HCT116 (cell line): ENCODE results near the gene RND1. TPM values are rescaled to one million over a fixed set of nuclear protein-coding genes. Genes with fewer than 3 reads are reported as not detected.

Experiments
- ATAC-seq: fragments of 200-7000 bp; cut with Tn5 transposase; 2 replicates; pipeline ENCODE4 v1.9.1; 2020; ENCODE audit warnings: mild to moderate bottlenecking, moderate library complexity
- BruUV-seq: library from RNA; stranded (reverse); fragments of 400-500 nt; replicated peaks from 2 replicates; lab custom pipeline; 2021; lab: Mats Ljungman, UMichigan
- CTCF ChIA-PET: fragments of 300-600 bp; sonication (Branson Sonifier 250); formaldehyde crosslinking; loops from one replicate; lab custom pipeline; 2021; ENCODE audit warnings: antibody characterized with exemption; lab: Charles Lee
- POLR2A ChIA-PET: fragments of 300-600, 350-600 bp; sonication (Branson Sonifier 250); formaldehyde crosslinking; loops from one replicate; lab custom pipeline; 2021; ENCODE audit warnings: antibody characterized with exemption; lab: Charles Lee
- RAD21 ChIA-PET, 2 experiments: fragments of 300-600 bp; sonication (Branson Sonifier 250); formaldehyde crosslinking; loops; one replicate each; lab custom pipeline; 2023; ENCODE audit warnings: low total read pairs in 2 of 2; ENCODE audit not compliant: uncharacterized antibody in 2 of 2, unreplicated experiment in 2 of 2, low non-redundant PET in 1 of 2; lab: Charles Lee
- DNase-seq: peaks from one replicate; pipeline ENCODE4 v3.0.0-alpha.2; 2010; ENCODE audit warnings: low read depth, low spot score
- H2AFZ ChIP-seq: fragments of 200-600 bp; shearing (Covaris generic), sonication (generic); 2 replicates; pipeline ENCODE4 v1.6.1; 2017; ENCODE audit warnings: low read depth, mixed run types, mixed read lengths, antibody characterized with exemption, low read length; ENCODE audit not compliant: poor library complexity, severe bottlenecking
- H3K27ac ChIP-seq: 2 replicates; pipeline ENCODE4 v1.5.1; 2012; ENCODE audit warnings: low read depth, low read length
- H3K27me3 ChIP-seq: fragments of 200-600 bp; sonication (generic); 2 replicates; pipeline ENCODE4 v1.6.1; 2016; ENCODE audit warnings: mixed run types, low read length, mixed read lengths; ENCODE audit not compliant: insufficient read depth
- H3K36me3 ChIP-seq, 2 experiments: fragments of 200-500 bp in 1 of 2; fragments of 200-600 bp in 1 of 2; sonication (Bioruptor generic) in 1 of 2; sonication (generic) in 1 of 2; 2 replicates each; pipeline versions ENCODE4 v1.5.1 to v1.6.1; 2014 to 2016; ENCODE audit warnings: low read length in 2 of 2, inconsistent platforms in 1 of 2, mixed read lengths in 1 of 2, mixed run types in 1 of 2; ENCODE audit not compliant: insufficient read depth in 2 of 2, control insufficient read depth in 1 of 2
- H3K4me1 ChIP-seq, 2 experiments: fragments of 200-600 bp in 1 of 2; sonication (generic) in 1 of 2; 2 replicates each; pipeline versions ENCODE4 v1.5.1 to v1.6.1; 2012 to 2017; ENCODE audit warnings: low read length in 2 of 2, inconsistent platforms in 1 of 2, mild to moderate bottlenecking in 1 of 2, mixed read lengths in 1 of 2, mixed run types in 1 of 2, moderate library complexity in 1 of 2; ENCODE audit not compliant: insufficient read depth in 2 of 2, control insufficient read depth in 1 of 2
- H3K4me2 ChIP-seq: fragments of 200-600 bp; sonication (generic); 2 replicates; pipeline ENCODE4 v1.6.1; 2017; ENCODE audit warnings: mixed run types, low read length, mixed read lengths
- H3K4me3 ChIP-seq, 2 experiments: fragments of 200-600 bp in 1 of 2; sonication (generic) in 1 of 2; replicated peaks in 1 of 2; 2 replicates each; pipeline ENCODE4 v1.5.1; 2011 to 2016; ENCODE audit warnings: low read length in 2 of 2, control low read depth in 1 of 2, low read depth in 1 of 2, mild to moderate bottlenecking in 1 of 2, mixed read lengths in 1 of 2, mixed run types in 1 of 2
- H3K79me2 ChIP-seq: fragments of 200-600 bp; sonication (generic); 2 replicates; pipeline ENCODE4 v1.6.1; 2017; ENCODE audit warnings: mild to moderate bottlenecking, mixed run types, low read length, moderate library complexity, mixed read lengths; ENCODE audit not compliant: insufficient read depth
- H3K9ac ChIP-seq: fragments of 200-600 bp; sonication (generic); 2 replicates; pipeline ENCODE4 v1.6.1; 2016; ENCODE audit warnings: low read length, mixed read lengths
- H3K9me2 ChIP-seq: fragments of 200-600 bp; sonication (generic), shearing (Covaris generic); 2 replicates; pipeline ENCODE4 v1.6.1; 2017; ENCODE audit warnings: mixed run types, mild to moderate bottlenecking, moderate library complexity; ENCODE audit not compliant: insufficient read depth
- H3K9me3 ChIP-seq, 2 experiments: fragments of 200-500 bp in 1 of 2; fragments of 200-600 bp in 1 of 2; sonication (Bioruptor generic) in 1 of 2; sonication (generic) in 1 of 2; 2 replicates each; pipeline ENCODE4 v1.6.1; 2014 to 2017; ENCODE audit warnings: low read length in 2 of 2, mixed read lengths in 2 of 2, inconsistent platforms in 1 of 2, low read depth in 1 of 2, mild to moderate bottlenecking in 1 of 2, mixed run types in 1 of 2, moderate library complexity in 1 of 2; ENCODE audit not compliant: control insufficient read depth in 1 of 2, insufficient read depth in 1 of 2
- H4K20me1 ChIP-seq: fragments of 200-600 bp; sonication (generic), shearing (Covaris generic); 2 replicates; pipeline ENCODE4 v1.6.1; 2017; ENCODE audit warnings: mixed run types, mild to moderate bottlenecking, moderate library complexity; ENCODE audit not compliant: insufficient read depth
- ATF3 ChIP-seq: IDR thresholded peaks from 2 replicates; pipeline ENCODE4 v1.6.1; 2012
- CEBPB ChIP-seq: IDR thresholded peaks from 2 replicates; pipeline ENCODE4 v1.6.1; 2012; ENCODE audit warnings: low read depth
- EGR1 ChIP-seq: IDR thresholded peaks from 2 replicates; pipeline ENCODE4 v1.6.1; 2012; ENCODE audit warnings: low read depth
- ELF1 ChIP-seq: IDR thresholded peaks from 2 replicates; pipeline ENCODE4 v1.6.1; 2012; ENCODE audit warnings: low read depth, borderline replicate concordance
- EZH2 ChIP-seq: fragments of 200-600 bp; sonication (generic); IDR thresholded peaks from 2 replicates; pipeline ENCODE4 v1.6.1; 2017; ENCODE audit warnings: antibody characterized with exemption, mixed run types
- EZH2phosphoT487 ChIP-seq: fragments of 200-600 bp; IDR thresholded peaks from 2 replicates; pipeline ENCODE4 v1.6.1; 2018; ENCODE audit warnings: antibody characterized with exemption, borderline replicate concordance
- JUND ChIP-seq: IDR thresholded peaks from 2 replicates; pipeline ENCODE4 v1.6.1; 2012
- REST ChIP-seq: IDR thresholded peaks from 2 replicates; pipeline ENCODE4 v1.6.1; 2012; ENCODE audit warnings: low read depth
- SP1 ChIP-seq: IDR thresholded peaks from 2 replicates; pipeline ENCODE4 v1.6.1; 2012; ENCODE audit warnings: low read depth
- TCF7L2 ChIP-seq: IDR thresholded peaks from 2 replicates; pipeline ENCODE4 v1.7.0; 2011; ENCODE audit warnings: borderline replicate concordance, inconsistent platforms; ENCODE audit not compliant: insufficient read depth, insufficient read length; ENCODE audit errors: extremely low read depth
- YY1 ChIP-seq: IDR thresholded peaks from 2 replicates; pipeline ENCODE4 v1.6.1; 2011; ENCODE audit warnings: low read length, low read depth, moderate library complexity, mild to moderate bottlenecking; ENCODE audit not compliant: insufficient replicate concordance; ENCODE audit errors: extremely low read depth
- ZFX ChIP-seq: fragments of 450-650 bp; IDR thresholded peaks from 2 replicates; pipeline ENCODE4 v1.6.1; 2017
- ZNF274 ChIP-seq: fragments of 200-500 bp; sonication (Bioruptor generic); IDR thresholded peaks from 2 replicates; pipeline ENCODE4 v1.6.1; 2014; ENCODE audit warnings: mild to moderate bottlenecking, low read depth, low read length, inconsistent platforms
- intact Hi-C: fragments of 100-400 bp; cut with micrococcal nuclease; formaldehyde crosslinking; loops from 2 replicates; pipeline ENCODE4 v1.10.0; 2022
- total RNA-seq: library from RNA; stranded (reverse); gene quantifications from one replicate; pipeline ENCODE4 v1.2.1, GENCODE V29; 2021; ENCODE audit not compliant: unreplicated experiment
- TF ChIP-seq, protein P1 (sequence below): IDR thresholded peaks from 2 replicates; pipeline ENCODE4 v1.6.1; 2012
- TF ChIP-seq, protein P2 (sequence below), 3 experiments: fragments of 200-600 bp in 1 of 3; sonication (generic) in 1 of 3; IDR thresholded peaks in 2 of 3; conservative IDR thresholded peaks in 1 of 3; 2 replicates each; pipeline ENCODE4 v1.5.1; 2012 to 2017; ENCODE audit warnings: low read depth in 2 of 3, low read length in 2 of 3, antibody characterized with exemption in 1 of 3, borderline replicate concordance in 1 of 3, control low read depth in 1 of 3, mild to moderate bottlenecking in 1 of 3, mixed read lengths in 1 of 3, mixed run types in 1 of 3, moderate library complexity in 1 of 3; ENCODE audit not compliant: insufficient read depth in 1 of 3

RND1 gene
- total RNA-seq, 1 experiment from 2014 or later = 2.0 TPM

- no peak for ATAC-seq
- no peak overlapping the region for H3K4me2 ChIP-seq
- TF ChIP-seq TCF7L2 (no peak), ELF1 (no peak)
- H3K4me3 ChIP-seq = no peak overlapping the region
- RAD21 ChIA-PET = no interaction called here
- no peak overlapping the region for H3K27ac ChIP-seq
- BruUV-seq = no TSS peak
- intact Hi-C loops = no loop called here
- H3K36me3 ChIP-seq = no peaks in the 10 kb centered on the region
- H3K4me1 ChIP-seq = peaks cover 0 to 4% of the 10 kb centered on the region in 2 experiments; a peak in 1 of 4 replicates
- H3K9ac ChIP-seq = no peak overlapping the region
- H3K9me3 ChIP-seq = no peaks in the 10 kb centered on the region
- no peak for DNase-seq
- H3K79me2 ChIP-seq = no peaks in the 10 kb centered on the region
- CTCF ChIA-PET = interaction anchor here (2.4 kb wide), 1 partner anchor 11 kb away, joined by 8 read pairs; no protein-coding TSS in a partner anchor
- H3K9me2 ChIP-seq = no peaks in the 10 kb centered on the region
- POLR2A ChIA-PET = interaction anchor here (2.2 kb wide), 1 partner anchor 15 kb away, joined by 5 read pairs; the partner anchor contains the start of gene RND1
- H4K20me1 ChIP-seq = no peaks in the 10 kb centered on the region
- peaks cover 11% of the 10 kb centered on the region; the same call in 1 of the 2 replicates for H3K27me3 ChIP-seq
- H2AFZ ChIP-seq = no peak overlapping the region
Measured at GRCh38 chr12:48880647-48881046, 15.0 kb upstream of the RND1 start.

DNA sequence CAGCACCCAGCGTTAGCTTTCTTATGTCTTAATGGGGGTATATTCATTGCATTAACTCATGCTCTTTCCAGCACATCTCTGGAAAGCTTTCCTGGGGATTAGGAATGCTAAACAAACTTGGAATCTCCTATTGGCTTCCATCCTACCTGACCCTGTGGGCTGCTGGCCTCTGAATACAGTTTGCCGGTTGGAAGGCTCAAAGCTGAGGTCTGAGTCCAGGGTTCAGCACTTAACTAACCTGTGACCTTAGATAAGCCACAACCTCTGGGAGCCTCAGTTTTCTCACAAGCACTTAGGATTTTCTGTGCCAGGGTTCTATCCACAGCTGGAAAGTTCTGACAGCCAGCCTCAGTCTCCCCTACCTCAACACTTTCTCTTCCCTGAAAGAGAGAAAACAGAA lies 12.9 kb upstream of the RND1 start:
- H3K9me3 ChIP-seq = no peaks in the 10 kb centered on the region
- no peaks in the 10 kb centered on the region for H4K20me1 ChIP-seq
- H3K79me2 ChIP-seq = no peaks in the 10 kb centered on the region
- no peak overlapping the region for H3K4me2 ChIP-seq
- RAD21 ChIA-PET = no interaction called here
- no TSS peak for BruUV-seq
- no peaks in the 10 kb centered on the region for H3K36me3 ChIP-seq
- H3K4me3 ChIP-seq = no peak overlapping the region
- no peak overlapping the region for H2AFZ ChIP-seq
- H3K27ac ChIP-seq = no peak overlapping the region
- POLR2A ChIA-PET = no interaction called here
- peaks cover 11% of the 10 kb centered on the region; the same call in 1 of the 2 replicates for H3K27me3 ChIP-seq
- ATAC-seq (no peak), DNase-seq (no peak)
- intact Hi-C loops = no loop called here
- H3K9me2 ChIP-seq = no peaks in the 10 kb centered on the region
- H3K9ac ChIP-seq = no peak overlapping the region
- H3K4me1 ChIP-seq = peaks cover 0 to 1% of the 10 kb centered on the region in 2 experiments; a peak in 1 of 4 replicates
- CTCF ChIA-PET = no interaction called here
- no peak for TF ChIP-seq ELF1
- TF ChIP-seq, protein P1, sequence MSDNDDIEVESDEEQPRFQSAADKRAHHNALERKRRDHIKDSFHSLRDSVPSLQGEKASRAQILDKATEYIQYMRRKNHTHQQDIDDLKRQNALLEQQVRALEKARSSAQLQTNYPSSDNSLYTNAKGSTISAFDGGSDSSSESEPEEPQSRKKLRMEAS = no peak
- no peak for TF ChIP-seq EGR1
- TF ChIP-seq YY1 = no peak
- no peak for TF ChIP-seq CEBPB
- TF ChIP-seq, protein P2, sequence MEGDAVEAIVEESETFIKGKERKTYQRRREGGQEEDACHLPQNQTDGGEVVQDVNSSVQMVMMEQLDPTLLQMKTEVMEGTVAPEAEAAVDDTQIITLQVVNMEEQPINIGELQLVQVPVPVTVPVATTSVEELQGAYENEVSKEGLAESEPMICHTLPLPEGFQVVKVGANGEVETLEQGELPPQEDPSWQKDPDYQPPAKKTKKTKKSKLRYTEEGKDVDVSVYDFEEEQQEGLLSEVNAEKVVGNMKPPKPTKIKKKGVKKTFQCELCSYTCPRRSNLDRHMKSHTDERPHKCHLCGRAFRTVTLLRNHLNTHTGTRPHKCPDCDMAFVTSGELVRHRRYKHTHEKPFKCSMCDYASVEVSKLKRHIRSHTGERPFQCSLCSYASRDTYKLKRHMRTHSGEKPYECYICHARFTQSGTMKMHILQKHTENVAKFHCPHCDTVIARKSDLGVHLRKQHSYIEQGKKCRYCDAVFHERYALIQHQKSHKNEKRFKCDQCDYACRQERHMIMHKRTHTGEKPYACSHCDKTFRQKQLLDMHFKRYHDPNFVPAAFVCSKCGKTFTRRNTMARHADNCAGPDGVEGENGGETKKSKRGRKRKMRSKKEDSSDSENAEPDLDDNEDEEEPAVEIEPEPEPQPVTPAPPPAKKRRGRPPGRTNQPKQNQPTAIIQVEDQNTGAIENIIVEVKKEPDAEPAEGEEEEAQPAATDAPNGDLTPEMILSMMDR (IDR thresholded peaks at IDR 0.05 in 2 of 3, conservative IDR thresholded peaks at IDR 0.05 in 1 of 3; ENCODE audit: borderline replicate concordance in 1 of 3, insufficient read depth in 1 of 3, low read depth in 2 of 3, low read length in 2 of 3) = no peak
- TF ChIP-seq ZNF274 = no peak
- no peak for TF ChIP-seq EZH2
- TF ChIP-seq SP1 = no peak
- TF ChIP-seq ZFX = no peak
- TF ChIP-seq EZH2phosphoT487 = no peak
- TF ChIP-seq TCF7L2 = no peak
- no peak for TF ChIP-seq ATF3
- no peak for TF ChIP-seq JUND
- no peak for TF ChIP-seq REST
